SK-N-MC (cell line): ENCODE measurements around the gene SLC24A4.

Experiments
- EZH2 ChIP-seq: fragments of 200-600 bp; sonication (generic); IDR thresholded peaks from one replicate; pipeline ENCODE4 v1.6.1; 2017; ENCODE audit warnings: antibody characterized with exemption
- FOXP2 ChIP-seq: optimal IDR thresholded peaks from 2 replicates; pipeline ENCODE3; 2011; ENCODE audit warnings: mild to moderate bottlenecking, moderate library complexity; ENCODE audit not compliant: insufficient read depth; ENCODE audit errors: extremely low read length, control extremely low read depth
- POLR2AphosphoS5 ChIP-seq: IDR thresholded peaks from 2 replicates; pipeline ENCODE4 v1.6.1; 2012; ENCODE audit warnings: mild to moderate bottlenecking, low read depth, low read length, borderline replicate concordance

DNA sequence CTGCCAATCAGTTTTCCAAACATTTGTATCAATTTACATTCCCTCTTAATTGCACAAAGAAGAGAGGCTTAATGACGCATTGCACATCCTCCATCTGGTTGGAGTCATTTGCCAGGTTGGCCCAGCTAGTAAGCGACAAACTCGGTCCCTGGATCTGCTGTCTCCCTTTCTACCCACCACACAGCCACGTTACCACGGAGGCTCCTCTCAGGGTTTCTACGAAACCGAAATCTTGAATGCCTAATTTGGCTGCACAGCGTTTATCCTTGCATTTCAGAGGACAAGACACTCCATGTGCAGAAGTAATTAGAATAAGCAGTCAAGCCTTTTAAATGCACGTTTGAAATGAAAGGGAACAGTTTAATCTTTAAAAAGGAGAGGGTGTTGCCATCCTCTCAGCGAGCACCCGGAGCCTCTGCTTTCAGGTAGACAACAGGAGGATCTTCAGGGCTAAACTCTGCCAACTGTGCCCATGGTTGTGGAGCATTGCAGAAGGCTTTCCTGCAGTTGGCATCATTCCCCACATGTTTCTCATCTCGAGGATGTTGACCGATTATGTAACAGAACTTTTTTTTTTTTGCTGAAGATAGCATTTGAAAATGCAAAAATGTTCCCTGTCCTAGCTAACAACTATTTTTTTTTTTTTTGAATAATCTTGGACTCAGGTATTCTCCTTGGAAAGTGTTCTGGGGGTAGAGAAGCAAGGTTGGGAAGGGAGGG lies 37.8 kb downstream of the SLC24A4 start:
- TF ChIP-seq EZH2 (no peak), POLR2AphosphoS5 (no peak), FOXP2 (no peak)
